Measurements from ENCODE around the gene MRFAP1.
"Not testable (repeated sequence)": the region's sequence is repeated elsewhere in the genome, so short reads cannot be mapped to it uniquely, and the experiment has no call there.

Gene MRFAP1

DNA sequence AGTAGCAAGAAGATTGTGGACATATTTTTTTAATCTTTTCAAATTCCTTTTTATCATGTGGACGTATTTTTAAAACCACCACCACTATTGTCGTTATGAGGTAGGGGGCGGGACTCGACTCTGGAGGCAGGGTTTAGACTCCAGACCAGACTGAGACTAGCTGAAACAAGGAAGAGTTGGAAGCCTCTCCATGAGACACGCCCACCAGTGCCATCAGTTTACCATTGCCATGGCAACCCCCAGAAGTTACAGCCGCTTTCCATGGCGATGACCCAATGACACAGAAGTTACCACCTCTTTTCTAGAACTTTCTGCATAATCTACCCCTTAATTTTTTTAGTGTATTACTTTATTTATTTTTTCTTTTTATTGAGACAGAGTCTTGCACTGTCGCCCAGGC is 8.7 kb downstream of the MRFAP1 start:
- TF ChIP-seq, protein P1, sequence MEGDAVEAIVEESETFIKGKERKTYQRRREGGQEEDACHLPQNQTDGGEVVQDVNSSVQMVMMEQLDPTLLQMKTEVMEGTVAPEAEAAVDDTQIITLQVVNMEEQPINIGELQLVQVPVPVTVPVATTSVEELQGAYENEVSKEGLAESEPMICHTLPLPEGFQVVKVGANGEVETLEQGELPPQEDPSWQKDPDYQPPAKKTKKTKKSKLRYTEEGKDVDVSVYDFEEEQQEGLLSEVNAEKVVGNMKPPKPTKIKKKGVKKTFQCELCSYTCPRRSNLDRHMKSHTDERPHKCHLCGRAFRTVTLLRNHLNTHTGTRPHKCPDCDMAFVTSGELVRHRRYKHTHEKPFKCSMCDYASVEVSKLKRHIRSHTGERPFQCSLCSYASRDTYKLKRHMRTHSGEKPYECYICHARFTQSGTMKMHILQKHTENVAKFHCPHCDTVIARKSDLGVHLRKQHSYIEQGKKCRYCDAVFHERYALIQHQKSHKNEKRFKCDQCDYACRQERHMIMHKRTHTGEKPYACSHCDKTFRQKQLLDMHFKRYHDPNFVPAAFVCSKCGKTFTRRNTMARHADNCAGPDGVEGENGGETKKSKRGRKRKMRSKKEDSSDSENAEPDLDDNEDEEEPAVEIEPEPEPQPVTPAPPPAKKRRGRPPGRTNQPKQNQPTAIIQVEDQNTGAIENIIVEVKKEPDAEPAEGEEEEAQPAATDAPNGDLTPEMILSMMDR (IDR thresholded peaks at IDR 0.05): no peak
- H3K27ac ChIP-seq: no peak overlapping the region

DNA sequence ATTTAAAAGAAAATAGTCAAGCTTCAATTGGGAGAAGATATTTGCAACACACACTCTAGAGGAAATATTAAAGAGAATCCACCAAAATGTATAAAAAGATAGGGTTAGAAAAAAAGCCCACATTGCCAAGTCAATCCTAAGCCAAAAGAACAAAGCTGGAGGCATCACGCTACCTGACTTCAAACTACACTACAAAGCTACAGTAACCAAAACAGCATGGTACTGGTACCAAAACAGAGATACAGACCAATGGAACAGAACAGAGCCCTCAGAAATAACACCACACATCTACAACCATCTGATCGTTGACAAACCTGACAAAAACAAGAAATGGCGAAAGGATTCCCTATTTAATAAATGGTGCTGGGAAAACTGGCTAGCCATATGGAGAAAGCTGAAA is 13.7 kb downstream of the MRFAP1 start:
- H3K4me1 ChIP-seq (ENCODE audit: control insufficient read depth in 1 of 2, insufficient read depth in 1 of 2, low read depth in 1 of 2, low read length in 1 of 2): peaks cover 8 to 15% of the 10 kb centered on the region in 2 experiments
- H3K36me3 ChIP-seq; H3K9me3 ChIP-seq; H3K4me3 ChIP-seq (ENCODE audit: low read depth in 1 of 2, low read length in 1 of 2); H3K27ac ChIP-seq: not testable (repeated sequence)
- peaks cover 22% of the 10 kb centered on the region for H3K27me3 ChIP-seq

More for the DNA sequence above, 8.7 kb downstream of the MRFAP1 start:
- Histone ChIP-seq H3K4me3 (ENCODE audit: low read depth in 1 of 2, low read length in 1 of 2) (no peak overlapping the region), H3K27me3 (no peaks in the 10 kb centered on the region), H3K36me3 (no peaks in the 10 kb centered on the region), H3K4me1 (ENCODE audit: control insufficient read depth in 1 of 2, insufficient read depth in 1 of 2, low read depth in 1 of 2, low read length in 1 of 2) (no peaks in the 10 kb centered on the region), H3K9me3 (no peaks in the 10 kb centered on the region)

DNA sequence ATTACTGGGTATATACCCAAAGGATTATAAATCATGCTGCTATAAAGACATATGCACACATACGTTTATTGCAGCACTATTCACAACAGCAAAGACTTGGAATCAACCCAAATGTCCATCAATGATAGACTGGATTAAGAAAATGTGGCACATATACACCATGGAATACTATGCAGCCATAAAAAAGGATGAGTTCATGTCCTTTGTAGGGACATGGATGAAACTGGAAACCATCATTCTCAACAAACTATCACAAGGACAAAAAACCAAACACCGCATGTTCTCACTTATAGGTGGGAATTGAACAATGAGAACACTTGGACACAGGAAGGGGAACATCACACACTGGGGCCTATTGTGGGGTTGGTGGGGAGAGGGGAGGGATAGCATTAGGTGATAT is 14.8 kb downstream of the MRFAP1 start:
- not testable (repeated sequence) for H3K9me3 ChIP-seq; H3K4me3 ChIP-seq (ENCODE audit: low read depth in 1 of 2, low read length in 1 of 2); H3K27ac ChIP-seq; H3K36me3 ChIP-seq
- Histone ChIP-seq H3K27me3 (peaks cover 33% of the 10 kb centered on the region), H3K4me1 (ENCODE audit: control insufficient read depth in 1 of 2, insufficient read depth in 1 of 2, low read depth in 1 of 2, low read length in 1 of 2) (peaks cover 9 to 17% of the 10 kb centered on the region in 2 experiments)

DNA sequence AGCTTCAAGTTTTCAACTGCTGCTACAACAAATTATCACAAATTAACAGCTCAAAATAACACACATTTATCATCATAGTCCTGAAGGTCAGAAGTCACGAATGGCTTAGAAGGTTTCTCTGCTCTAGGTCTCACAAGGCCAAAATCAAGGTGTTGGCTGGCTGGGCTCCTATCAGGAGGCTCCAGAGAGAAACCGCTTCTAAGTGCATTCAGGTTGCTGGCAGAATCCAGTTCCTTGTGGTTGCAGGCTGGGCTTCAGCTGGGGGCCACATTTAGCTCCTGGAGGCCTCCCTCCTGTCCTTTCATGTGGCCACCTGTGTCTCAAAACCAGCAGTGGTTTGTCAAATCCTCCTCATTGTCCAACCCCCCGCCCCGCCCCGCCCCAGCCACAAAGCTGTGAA is 15.4 kb downstream of the MRFAP1 start:
- Histone ChIP-seq H3K4me1 (ENCODE audit: control insufficient read depth in 1 of 2, insufficient read depth in 1 of 2, low read depth in 1 of 2, low read length in 1 of 2) (peaks cover 9 to 17% of the 10 kb centered on the region in 2 experiments), H3K27ac (no peak overlapping the region), H3K36me3 (no peaks in the 10 kb centered on the region), H3K27me3 (peaks cover 39% of the 10 kb centered on the region), H3K4me3 (ENCODE audit: low read depth in 1 of 2, low read length in 1 of 2) (no peak overlapping the region), H3K9me3 (no peaks in the 10 kb centered on the region)
- TF ChIP-seq, protein P1 (IDR thresholded peaks at IDR 0.05): no peak

DNA sequence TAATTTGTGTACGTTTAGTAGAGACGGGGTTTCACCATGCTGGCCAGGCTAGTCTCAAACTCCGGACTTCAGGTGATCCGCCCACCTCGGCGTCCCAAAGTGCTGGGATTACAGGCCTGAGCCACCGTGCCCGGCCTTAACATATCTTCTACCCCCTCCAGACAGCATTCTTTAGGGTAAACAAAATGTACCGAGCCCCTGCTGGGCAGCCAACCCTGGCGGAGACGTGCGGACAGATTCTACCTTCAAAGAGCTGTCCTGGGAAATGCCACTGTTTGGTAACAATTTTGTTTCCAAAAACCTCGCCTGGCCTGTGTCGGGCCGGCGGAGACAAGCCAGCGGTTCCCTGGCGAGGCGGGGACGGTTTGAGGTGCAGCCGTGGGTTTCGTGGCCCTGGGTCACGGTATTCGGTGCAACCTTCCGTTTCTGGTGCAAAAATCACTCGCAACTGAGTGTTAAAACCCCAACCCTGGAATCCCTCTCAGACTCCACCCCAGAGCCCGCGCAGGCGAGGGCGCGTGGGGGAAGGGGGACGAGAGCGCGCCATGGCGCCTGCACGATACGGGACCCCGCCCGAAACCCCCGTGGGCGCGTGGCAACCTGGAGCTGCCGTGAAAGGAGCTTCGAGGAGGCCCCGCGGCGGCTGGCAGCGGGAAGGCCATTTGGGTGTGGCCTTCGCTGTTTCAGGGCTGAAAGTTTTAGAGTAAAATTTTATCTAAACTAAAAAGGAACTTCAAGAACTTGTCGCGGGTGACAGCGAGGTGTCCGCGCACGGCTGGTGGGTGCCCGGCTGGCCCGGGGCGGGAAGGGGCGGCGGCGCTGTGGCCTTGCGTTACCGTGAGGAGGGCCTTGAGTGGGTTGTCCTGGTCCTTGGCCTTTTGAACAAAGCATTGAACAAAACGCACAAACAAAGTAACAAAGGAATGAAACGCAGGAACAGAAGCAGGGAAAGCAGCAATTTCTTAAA is 17.0 kb downstream of the MRFAP1 start:
- H3K9me3 ChIP-seq: no peaks in the 10 kb centered on the region
- H3K27ac ChIP-seq: no peak overlapping the region
- no peak overlapping the region for H3K4me3 ChIP-seq (ENCODE audit: low read depth in 1 of 2, low read length in 1 of 2)
- H3K4me1 ChIP-seq (ENCODE audit: control insufficient read depth in 1 of 2, insufficient read depth in 1 of 2, low read depth in 1 of 2, low read length in 1 of 2): peaks cover 9 to 17% of the 10 kb centered on the region in 2 experiments
- no peaks in the 10 kb centered on the region for H3K36me3 ChIP-seq
- H3K27me3 ChIP-seq: peaks cover 55% of the 10 kb centered on the region
- TF ChIP-seq, protein P1 (IDR thresholded peaks at IDR 0.05): no peak

DNA sequence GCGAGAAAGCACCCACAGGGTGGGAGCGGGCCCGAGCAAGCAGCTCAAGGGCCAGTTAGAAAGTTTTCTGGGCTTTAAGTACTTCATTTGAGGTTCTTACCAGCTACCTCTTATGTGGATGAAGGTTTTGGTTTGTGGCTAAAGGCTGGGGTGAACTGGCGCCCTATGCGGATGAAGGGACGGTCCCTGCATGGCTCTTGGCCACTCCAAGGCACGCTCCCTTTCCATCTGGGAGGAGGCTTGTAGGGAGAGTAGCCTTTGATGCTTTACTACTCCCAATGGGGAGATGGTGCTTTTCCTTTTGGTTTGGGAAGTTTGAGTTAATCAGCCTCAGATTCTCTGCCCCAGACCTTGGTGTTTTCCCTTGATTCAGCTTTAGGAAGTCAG is 17.7 kb downstream of the MRFAP1 start:
- TF ChIP-seq, protein P1 (IDR thresholded peaks at IDR 0.05): no peak
- H3K27ac ChIP-seq: no peak overlapping the region

More for the DNA sequence above, 17.7 kb downstream of the MRFAP1 start:
- no peak overlapping the region for H3K4me3 ChIP-seq (ENCODE audit: low read depth in 1 of 2, low read length in 1 of 2)
- H3K27me3 ChIP-seq: peaks cover 62% of the 10 kb centered on the region
- no peaks in the 10 kb centered on the region for H3K36me3 ChIP-seq
- peaks cover 9 to 17% of the 10 kb centered on the region in 2 experiments for H3K4me1 ChIP-seq (ENCODE audit: control insufficient read depth in 1 of 2, insufficient read depth in 1 of 2, low read depth in 1 of 2, low read length in 1 of 2)
- H3K9me3 ChIP-seq: no peaks in the 10 kb centered on the region

Data from neutrophil (primary cell).